SK-N-SH (cell line): ENCODE results near the gene GSG1.

Experiments
- CHD2 ChIP-seq: fragments of 150-350 bp; IDR thresholded peaks from 2 replicates; pipeline ENCODE4 v1.6.1; 2018; ENCODE audit warnings: low read length; ENCODE audit not compliant: partially characterized antibody
- EZH2phosphoT487 ChIP-seq: fragments of 200-600 bp; sonication (generic); IDR thresholded peaks from 2 replicates; pipeline ENCODE4 v1.6.1; 2017; ENCODE audit warnings: low read depth, mixed run types, mild to moderate bottlenecking, antibody characterized with exemption, moderate library complexity, borderline replicate concordance
- JUND ChIP-seq: IDR thresholded peaks from 2 replicates; pipeline ENCODE4 v1.4.0; 2012
- RAD21 ChIP-seq: IDR thresholded peaks from 2 replicates; pipeline ENCODE4 v1.6.1; 2012; ENCODE audit warnings: mild to moderate bottlenecking, low read length
- RXRA ChIP-seq: IDR thresholded peaks from 2 replicates; pipeline ENCODE4 v1.4.0; 2012; ENCODE audit warnings: low read depth, mild to moderate bottlenecking, borderline replicate concordance
- SMC3 ChIP-seq: IDR thresholded peaks from 2 replicates; pipeline ENCODE4 v1.6.1; 2012; ENCODE audit warnings: low read depth, low read length, improper control_type of control experiment
- TAF1 ChIP-seq: IDR thresholded peaks from 2 replicates; pipeline ENCODE4 v1.6.1; 2012; ENCODE audit warnings: low read depth, mild to moderate bottlenecking, low read length, moderate library complexity, borderline replicate concordance
- TF ChIP-seq, protein P1 (sequence below): fragments of 200-600 bp; sonication (generic); IDR thresholded peaks from 2 replicates; pipeline ENCODE4 v1.6.1; 2017; ENCODE audit warnings: antibody characterized with exemption, mild to moderate bottlenecking, moderate library complexity
- TF ChIP-seq, protein P2 (sequence below): IDR thresholded peaks from 2 replicates; pipeline ENCODE4 v1.4.0; 2012; ENCODE audit warnings: low read depth, borderline replicate concordance
- TF ChIP-seq, protein P3 (sequence below): fragments of 150-350 bp; IDR thresholded peaks from 2 replicates; pipeline ENCODE4 v1.6.1; 2017; ENCODE audit warnings: antibody characterized with exemption, low read length, low read depth, borderline replicate concordance
- TF ChIP-seq, protein P4 (sequence below): IDR thresholded peaks from 2 replicates; pipeline ENCODE4; 2012

DNA sequence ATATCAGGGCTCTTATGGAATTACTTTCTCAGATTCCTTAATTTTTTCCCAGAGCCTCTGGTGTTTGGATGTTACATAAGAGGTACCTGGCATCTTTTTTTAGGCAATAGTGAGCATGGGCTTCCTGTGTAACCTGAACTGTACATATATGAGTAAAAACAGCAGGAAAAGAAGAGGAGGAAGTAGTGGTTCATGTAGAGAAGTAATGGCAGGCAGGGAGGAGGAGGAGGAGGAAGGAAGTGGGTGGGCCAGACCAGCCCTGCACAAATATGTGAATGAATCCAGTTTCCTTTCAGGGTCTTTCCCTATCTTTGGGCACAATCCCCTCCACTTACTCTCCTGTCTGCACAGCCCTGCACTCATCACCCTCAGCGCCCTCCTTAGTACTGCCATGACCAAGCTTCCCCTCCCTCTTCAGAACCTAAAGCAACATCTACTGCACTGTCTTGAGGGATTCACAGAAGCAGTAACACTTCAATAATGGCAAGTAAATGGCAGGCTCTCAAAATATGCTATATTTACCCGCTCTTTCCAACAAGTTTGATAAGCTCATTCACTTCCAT is 40.9 kb upstream of the GSG1 start:
- TF ChIP-seq RXRA (no peak), SMC3 (no peak), EZH2phosphoT487 (no peak), CHD2 (no peak), JUND (no peak), RAD21 (no peak), TAF1 (no peak)
- TF ChIP-seq, protein P1, sequence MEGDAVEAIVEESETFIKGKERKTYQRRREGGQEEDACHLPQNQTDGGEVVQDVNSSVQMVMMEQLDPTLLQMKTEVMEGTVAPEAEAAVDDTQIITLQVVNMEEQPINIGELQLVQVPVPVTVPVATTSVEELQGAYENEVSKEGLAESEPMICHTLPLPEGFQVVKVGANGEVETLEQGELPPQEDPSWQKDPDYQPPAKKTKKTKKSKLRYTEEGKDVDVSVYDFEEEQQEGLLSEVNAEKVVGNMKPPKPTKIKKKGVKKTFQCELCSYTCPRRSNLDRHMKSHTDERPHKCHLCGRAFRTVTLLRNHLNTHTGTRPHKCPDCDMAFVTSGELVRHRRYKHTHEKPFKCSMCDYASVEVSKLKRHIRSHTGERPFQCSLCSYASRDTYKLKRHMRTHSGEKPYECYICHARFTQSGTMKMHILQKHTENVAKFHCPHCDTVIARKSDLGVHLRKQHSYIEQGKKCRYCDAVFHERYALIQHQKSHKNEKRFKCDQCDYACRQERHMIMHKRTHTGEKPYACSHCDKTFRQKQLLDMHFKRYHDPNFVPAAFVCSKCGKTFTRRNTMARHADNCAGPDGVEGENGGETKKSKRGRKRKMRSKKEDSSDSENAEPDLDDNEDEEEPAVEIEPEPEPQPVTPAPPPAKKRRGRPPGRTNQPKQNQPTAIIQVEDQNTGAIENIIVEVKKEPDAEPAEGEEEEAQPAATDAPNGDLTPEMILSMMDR = no peak
- TF ChIP-seq, protein P2, sequence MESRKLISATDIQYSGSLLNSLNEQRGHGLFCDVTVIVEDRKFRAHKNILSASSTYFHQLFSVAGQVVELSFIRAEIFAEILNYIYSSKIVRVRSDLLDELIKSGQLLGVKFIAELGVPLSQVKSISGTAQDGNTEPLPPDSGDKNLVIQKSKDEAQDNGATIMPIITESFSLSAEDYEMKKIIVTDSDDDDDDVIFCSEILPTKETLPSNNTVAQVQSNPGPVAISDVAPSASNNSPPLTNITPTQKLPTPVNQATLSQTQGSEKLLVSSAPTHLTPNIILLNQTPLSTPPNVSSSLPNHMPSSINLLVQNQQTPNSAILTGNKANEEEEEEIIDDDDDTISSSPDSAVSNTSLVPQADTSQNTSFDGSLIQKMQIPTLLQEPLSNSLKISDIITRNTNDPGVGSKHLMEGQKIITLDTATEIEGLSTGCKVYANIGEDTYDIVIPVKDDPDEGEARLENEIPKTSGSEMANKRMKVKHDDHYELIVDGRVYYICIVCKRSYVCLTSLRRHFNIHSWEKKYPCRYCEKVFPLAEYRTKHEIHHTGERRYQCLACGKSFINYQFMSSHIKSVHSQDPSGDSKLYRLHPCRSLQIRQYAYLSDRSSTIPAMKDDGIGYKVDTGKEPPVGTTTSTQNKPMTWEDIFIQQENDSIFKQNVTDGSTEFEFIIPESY = no peak
- TF ChIP-seq, protein P3, sequence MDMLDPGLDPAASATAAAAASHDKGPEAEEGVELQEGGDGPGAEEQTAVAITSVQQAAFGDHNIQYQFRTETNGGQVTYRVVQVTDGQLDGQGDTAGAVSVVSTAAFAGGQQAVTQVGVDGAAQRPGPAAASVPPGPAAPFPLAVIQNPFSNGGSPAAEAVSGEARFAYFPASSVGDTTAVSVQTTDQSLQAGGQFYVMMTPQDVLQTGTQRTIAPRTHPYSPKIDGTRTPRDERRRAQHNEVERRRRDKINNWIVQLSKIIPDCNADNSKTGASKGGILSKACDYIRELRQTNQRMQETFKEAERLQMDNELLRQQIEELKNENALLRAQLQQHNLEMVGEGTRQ = no peak
- TF ChIP-seq, protein P4, sequence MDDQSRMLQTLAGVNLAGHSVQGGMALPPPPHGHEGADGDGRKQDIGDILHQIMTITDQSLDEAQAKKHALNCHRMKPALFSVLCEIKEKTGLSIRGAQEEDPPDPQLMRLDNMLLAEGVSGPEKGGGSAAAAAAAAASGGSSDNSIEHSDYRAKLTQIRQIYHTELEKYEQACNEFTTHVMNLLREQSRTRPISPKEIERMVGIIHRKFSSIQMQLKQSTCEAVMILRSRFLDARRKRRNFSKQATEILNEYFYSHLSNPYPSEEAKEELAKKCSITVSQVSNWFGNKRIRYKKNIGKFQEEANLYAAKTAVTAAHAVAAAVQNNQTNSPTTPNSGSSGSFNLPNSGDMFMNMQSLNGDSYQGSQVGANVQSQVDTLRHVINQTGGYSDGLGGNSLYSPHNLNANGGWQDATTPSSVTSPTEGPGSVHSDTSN = no peak
